CD4-positive, alpha-beta T cell (primary cell): Measurements from ENCODE around the gene TMEM164. TPM values are rescaled to one million over a fixed set of nuclear protein-coding genes. Genes with fewer than 3 reads are reported as not detected.

ENCODE experiments used
- ATAC-seq: fragments of 200-7000 bp; cut with Tn5 transposase; one replicate; pipeline ENCODE4 v1.10.0; 2022; ENCODE audit warnings: mild to moderate bottlenecking; ENCODE audit not compliant: poor library complexity
- CTCF ChIA-PET: fragments of 350-600 bp; sonication (Branson Sonifier 250); formaldehyde crosslinking; loops from one replicate; lab custom pipeline; 2021; ENCODE audit warnings: antibody characterized with exemption, inconsistent platforms; lab: Charles Lee
- POLR2A ChIA-PET: fragments of 350-600 bp; sonication (Branson Sonifier 250); formaldehyde crosslinking; loops from one replicate; lab custom pipeline; 2021; ENCODE audit warnings: antibody characterized with exemption, inconsistent platforms; lab: Charles Lee
- DNase-seq, 14 experiments: peaks; one replicate each; pipeline ENCODE4 v3.0.0-alpha.2; 2013 to 2020; ENCODE audit warnings: mixed read lengths in 2 of 14
- H3K27ac ChIP-seq, 2 donors: one replicate each; pipeline versions ENCODE4 v1.5.1 to v1.7.0; 2013; ENCODE audit warnings: low read length in 2 of 2, low read depth in 1 of 2, mild to moderate bottlenecking in 1 of 2
- H3K27me3 ChIP-seq, 2 experiments: 1 replicate in 1 of 2; 2 replicates in 1 of 2; pipeline versions ENCODE4 v1.6.1 to v1.7.0; 2013; ENCODE audit warnings: low read length in 2 of 2, control low read depth in 1 of 2, mild to moderate bottlenecking in 1 of 2, moderate library complexity in 1 of 2; ENCODE audit not compliant: insufficient read depth in 2 of 2, control insufficient read depth in 1 of 2
- H3K36me3 ChIP-seq: one replicate; pipeline ENCODE4 v1.6.1; 2013; ENCODE audit warnings: low read length, control low read depth; ENCODE audit not compliant: insufficient read depth
- H3K4me1 ChIP-seq: one replicate; pipeline ENCODE4 v1.6.1; 2013; ENCODE audit warnings: low read length, control low read depth; ENCODE audit not compliant: insufficient read depth
- H3K4me3 ChIP-seq: one replicate; pipeline ENCODE4 v1.5.1; 2013; ENCODE audit warnings: mild to moderate bottlenecking, low read length, moderate library complexity
- H3K9me3 ChIP-seq, 2 experiments: 1 replicate in 1 of 2; 2 replicates in 1 of 2; pipeline versions ENCODE4 v1.6.1 to v1.7.0; 2013; ENCODE audit warnings: low read length in 2 of 2, mild to moderate bottlenecking in 2 of 2, control low read depth in 1 of 2, moderate library complexity in 1 of 2; ENCODE audit not compliant: control insufficient read depth in 1 of 2, insufficient read depth in 1 of 2
- H3K27ac Mint-ChIP-seq: one replicate; pipeline ENCODE4 v1.8.0; 2020; ENCODE audit warnings: mixed read lengths
- H3K27me3 Mint-ChIP-seq: one replicate; pipeline ENCODE4 v1.8.0; 2021; ENCODE audit warnings: mixed read lengths
- H3K36me3 Mint-ChIP-seq: one replicate; pipeline ENCODE4 v1.8.0; 2021; ENCODE audit warnings: low read depth, mixed read lengths
- H3K4me1 Mint-ChIP-seq: one replicate; pipeline ENCODE4 v1.8.0; 2021; ENCODE audit warnings: low read depth, mixed read lengths
- H3K4me3 Mint-ChIP-seq: one replicate; pipeline ENCODE4 v1.8.0; 2020; ENCODE audit warnings: mild to moderate bottlenecking, mixed read lengths
- H3K9me3 Mint-ChIP-seq: one replicate; pipeline ENCODE4 v1.8.0; 2020; ENCODE audit warnings: mixed read lengths
- intact Hi-C, 2 experiments: fragments of 100-400 bp; cut with DNase I in 1 of 2; cut with micrococcal nuclease in 1 of 2; formaldehyde crosslinking; loops; one replicate each; pipeline versions ENCODE4 v1.15.1 to v1.9.0; 2023 to 2025; cut with DNase I, micrococcal nuclease
- total RNA-seq, 174 experiments: library from RNA in 2 of 174; stranded (reverse) in 2 of 174; gene quantifications; one replicate each; pipeline ENCODE4 v1.2.3 and lab custom pipeline; 2021 to 2026
- TF ChIP-seq, protein P1 (sequence below): fragments of 200-600 bp; IDR thresholded peaks from one replicate; pipeline ENCODE4 v1.8.0; 2022; ENCODE audit warnings: antibody characterized with exemption, mild to moderate bottlenecking

The TMEM164 gene
- total RNA-seq, 2 experiments from 2014 or later: 11.1 to 13.4 TPM

- intact Hi-C loops: no loop called here
- no peak for DNase-seq
- H3K27ac ChIP-seq: no peak overlapping the region
- H3K27ac Mint-ChIP-seq: no peak overlapping the region
- H3K4me1 ChIP-seq: no peaks in the 10 kb centered on the region
- H3K9me3 ChIP-seq: no peaks in the 10 kb centered on the region
- no peak overlapping the region for H3K4me3 ChIP-seq
- no peaks in the 10 kb centered on the region for H3K36me3 ChIP-seq
- H3K9me3 Mint-ChIP-seq: no peaks in the 10 kb centered on the region
- no peak for ATAC-seq
- TF ChIP-seq, protein P1, sequence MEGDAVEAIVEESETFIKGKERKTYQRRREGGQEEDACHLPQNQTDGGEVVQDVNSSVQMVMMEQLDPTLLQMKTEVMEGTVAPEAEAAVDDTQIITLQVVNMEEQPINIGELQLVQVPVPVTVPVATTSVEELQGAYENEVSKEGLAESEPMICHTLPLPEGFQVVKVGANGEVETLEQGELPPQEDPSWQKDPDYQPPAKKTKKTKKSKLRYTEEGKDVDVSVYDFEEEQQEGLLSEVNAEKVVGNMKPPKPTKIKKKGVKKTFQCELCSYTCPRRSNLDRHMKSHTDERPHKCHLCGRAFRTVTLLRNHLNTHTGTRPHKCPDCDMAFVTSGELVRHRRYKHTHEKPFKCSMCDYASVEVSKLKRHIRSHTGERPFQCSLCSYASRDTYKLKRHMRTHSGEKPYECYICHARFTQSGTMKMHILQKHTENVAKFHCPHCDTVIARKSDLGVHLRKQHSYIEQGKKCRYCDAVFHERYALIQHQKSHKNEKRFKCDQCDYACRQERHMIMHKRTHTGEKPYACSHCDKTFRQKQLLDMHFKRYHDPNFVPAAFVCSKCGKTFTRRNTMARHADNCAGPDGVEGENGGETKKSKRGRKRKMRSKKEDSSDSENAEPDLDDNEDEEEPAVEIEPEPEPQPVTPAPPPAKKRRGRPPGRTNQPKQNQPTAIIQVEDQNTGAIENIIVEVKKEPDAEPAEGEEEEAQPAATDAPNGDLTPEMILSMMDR: no peak
- H3K4me1 Mint-ChIP-seq: no peaks in the 10 kb centered on the region
- ChIA-PET CTCF (no interaction called here), POLR2A (no interaction called here)
- H3K36me3 Mint-ChIP-seq: peaks cover 27% of the 10 kb centered on the region
- H3K27me3 Mint-ChIP-seq: no peaks in the 10 kb centered on the region
- H3K4me3 Mint-ChIP-seq: no peak overlapping the region
- no peaks in the 10 kb centered on the region for H3K27me3 ChIP-seq
Measured at GRCh38 chrX:110120025-110120424, 117.1 kb downstream of the TMEM164 start.

- Mint-ChIP-seq H3K4me1 (no peaks in the 10 kb centered on the region), H3K4me3 (no peak overlapping the region), H3K27ac (no peak overlapping the region), H3K36me3 (peaks cover 23% of the 10 kb centered on the region), H3K27me3 (no peaks in the 10 kb centered on the region), H3K9me3 (no peaks in the 10 kb centered on the region)
- Histone ChIP-seq H3K9me3 (no peaks in the 10 kb centered on the region), H3K27ac (no peak overlapping the region), H3K4me1 (no peaks in the 10 kb centered on the region), H3K36me3 (no peaks in the 10 kb centered on the region), H3K27me3 (no peaks in the 10 kb centered on the region), H3K4me3 (no peak overlapping the region)
- no peak for ATAC-seq
- intact Hi-C loops: no loop called here
- CTCF ChIA-PET: no interaction called here
- TF ChIP-seq, protein P1: no peak
- DNase-seq: no peak
- POLR2A ChIA-PET: no interaction called here
Measured at GRCh38 chrX:110123331-110123782, 120.4 kb downstream of the TMEM164 start.

GRCh38 chrX:110125446-110126162 is 122.7 kb downstream of the TMEM164 start:
- no peaks in the 10 kb centered on the region for H3K27me3 ChIP-seq
- no peaks in the 10 kb centered on the region for H3K9me3 Mint-ChIP-seq
- no peaks in the 10 kb centered on the region for H3K4me1 ChIP-seq
- H3K36me3 Mint-ChIP-seq: peaks cover 14% of the 10 kb centered on the region
- no peak overlapping the region for H3K27ac ChIP-seq
- no peak for ATAC-seq
- no peaks in the 10 kb centered on the region for H3K36me3 ChIP-seq
- intact Hi-C loops: no loop called here
- TF ChIP-seq, protein P1: no peak
- H3K27me3 Mint-ChIP-seq: no peaks in the 10 kb centered on the region
- H3K4me1 Mint-ChIP-seq: no peaks in the 10 kb centered on the region
- no peak overlapping the region for H3K4me3 Mint-ChIP-seq
- no peak overlapping the region for H3K4me3 ChIP-seq
- no peak for DNase-seq
- ChIA-PET CTCF (no interaction called here), POLR2A (no interaction called here)
- no peak overlapping the region for H3K27ac Mint-ChIP-seq
- no peaks in the 10 kb centered on the region for H3K9me3 ChIP-seq
